K562 (cell line): ENCODE data around the gene ZNF438. TPM values are rescaled to one million over a fixed set of nuclear protein-coding genes. Genes with fewer than 3 reads are reported as not detected.

Source experiments
- ATAC-seq: fragments of 200-7000 bp; cut with Tn5 transposase; 3 replicates; pipeline ENCODE4 v1.9.1; 2020; ENCODE audit warnings: moderate library complexity
- BruUV-seq: library from RNA; stranded (reverse); fragments of 400-500 nt; replicated peaks from 2 replicates; lab custom pipeline; 2021; lab: Mats Ljungman, UMichigan
- CTCF ChIA-PET: fragments of 300-600 bp; formaldehyde crosslinking; extraction: SDS; loops from one replicate; lab custom pipeline; 2021; ENCODE audit warnings: low intra/inter-chr PET ratio; lab: Yijun Ruan, JAX
- POLR2A ChIA-PET: fragments of 300-600, 350-650 bp; sonication (Branson Sonifier 250); formaldehyde crosslinking; extraction: SDS; loops from one replicate; lab custom pipeline; 2021; ENCODE audit warnings: antibody characterized with exemption, inconsistent platforms; lab: Yijun Ruan, JAX
- DNase-seq, 4 experiments: peaks; one replicate each; pipeline versions ENCODE4 v3.0.0 to v3.0.0-alpha.2; 2011 to 2018; ENCODE audit warnings: low spot score in 3 of 4, mixed read lengths in 3 of 4; ENCODE audit errors: extremely low read depth in 1 of 4
- FAIRE-seq: peaks from 2 replicates; lab custom pipeline; 2011; peaks lifted over from hg19 to GRCh38; lab: Jason Lieb, UNC
- H2AFZ ChIP-seq: 2 replicates; pipeline ENCODE4 v1.6.0; 2011; ENCODE audit warnings: low read depth, low read length, control low read depth, inconsistent platforms
- H3K27ac ChIP-seq: fragments of 200-600 bp; 3 replicates; pipeline ENCODE4 v1.8.0; 2011; ENCODE audit warnings: low read depth, mild to moderate bottlenecking, control low read depth, inconsistent platforms, low read length, moderate library complexity, mixed read lengths; ENCODE audit errors: extremely low read depth
- H3K27me3 ChIP-seq, 2 experiments: fragments of 300-600 bp in 1 of 2; 2 replicates in 1 of 2; 3 replicates in 1 of 2; pipeline versions ENCODE4 v1.6.0 to v1.8.0; 2011; ENCODE audit warnings: inconsistent platforms in 2 of 2, low read length in 2 of 2, mild to moderate bottlenecking in 1 of 2, mixed read lengths in 1 of 2, moderate library complexity in 1 of 2; ENCODE audit not compliant: control insufficient read depth in 2 of 2, insufficient read depth in 2 of 2
- H3K36me3 ChIP-seq: fragments of 300-600 bp; 3 replicates; pipeline ENCODE4 v1.8.0; 2011; ENCODE audit warnings: mild to moderate bottlenecking, low read length, inconsistent platforms; ENCODE audit not compliant: control insufficient read depth, insufficient read depth
- H3K4me1 ChIP-seq, 2 experiments: fragments of 200-600 bp in 1 of 2; replicated peaks in 1 of 2; 2 replicates in 1 of 2; 3 replicates in 1 of 2; pipeline versions ENCODE4 v1.5.1 to v1.8.0; 2011; ENCODE audit warnings: inconsistent platforms in 2 of 2, low read length in 2 of 2, mild to moderate bottlenecking in 1 of 2, mixed read lengths in 1 of 2, moderate library complexity in 1 of 2; ENCODE audit not compliant: control insufficient read depth in 2 of 2, insufficient read depth in 2 of 2
- H3K4me2 ChIP-seq: 2 replicates; pipeline ENCODE4 v1.6.1; 2011; ENCODE audit warnings: low read length, control low read depth, inconsistent platforms, mixed read lengths; ENCODE audit not compliant: insufficient read depth
- H3K4me3 ChIP-seq: fragments of 200-600 bp; sonication (generic), shearing (Covaris generic); 2 replicates; pipeline ENCODE4 v1.5.1; 2016; ENCODE audit warnings: control low read depth, inconsistent platforms
- H3K79me2 ChIP-seq: fragments of 200-600 bp; 3 replicates; pipeline ENCODE4 v1.8.0; 2011; ENCODE audit warnings: low read length, inconsistent platforms; ENCODE audit not compliant: control insufficient read depth, insufficient read depth
- H3K9ac ChIP-seq, 2 experiments: 2 replicates each; pipeline versions ENCODE4 v1.6.0 to v1.6.1; 2011; ENCODE audit warnings: low read depth in 2 of 2, low read length in 2 of 2, control low read depth in 1 of 2, inconsistent platforms in 1 of 2, mild to moderate bottlenecking in 1 of 2, mixed read lengths in 1 of 2; ENCODE audit not compliant: insufficient read depth in 1 of 2
- H3K9me1 ChIP-seq: one replicate; pipeline ENCODE4 v1.6.0; 2011; ENCODE audit warnings: inconsistent platforms, mild to moderate bottlenecking, low read length, moderate library complexity; ENCODE audit not compliant: control insufficient read depth, insufficient read depth
- H3K9me3 ChIP-seq: replicated peaks from 2 replicates; pipeline ENCODE4 v1.5.1; 2011; ENCODE audit warnings: low read depth, low read length, inconsistent platforms; ENCODE audit not compliant: control insufficient read depth, insufficient read depth
- H4K20me1 ChIP-seq: replicated peaks from 2 replicates; pipeline ENCODE4 v1.6.1; 2011; ENCODE audit warnings: low read length, inconsistent platforms, mixed read lengths; ENCODE audit not compliant: control insufficient read depth, insufficient read depth
- BRD4 ChIP-seq: fragments of 200-600 bp; sonication (generic); IDR thresholded peaks from 2 replicates; pipeline ENCODE4 v1.6.1; 2017; ENCODE audit warnings: inconsistent platforms
- E4F1 ChIP-seq: fragments of 250-450 bp; sonication (Bioruptor Pico); IDR thresholded peaks from 2 replicates; pipeline ENCODE4 v1.5.0; 2021; ENCODE audit warnings: mild to moderate bottlenecking, borderline replicate concordance
- ETV6 ChIP-seq, 3 experiments: fragments of 150-350 bp in 1 of 3; sonication (generic) in 1 of 3; formaldehyde crosslinking in 1 of 3; IDR thresholded peaks; 2 replicates each; pipeline versions ENCODE4 v1.6.1 to v1.8.0; 2014 to 2022; ENCODE audit warnings: borderline replicate concordance in 2 of 3, low read depth in 2 of 3, antibody characterized with exemption in 1 of 3, low read length in 1 of 3, mild to moderate bottlenecking in 1 of 3, missing genetic modification reagents in 1 of 3
- FOXO4 ChIP-seq: fragments of 450-650 bp; formaldehyde crosslinking; IDR thresholded peaks from 2 replicates; pipeline ENCODE4 v1.4.0; 2020; ENCODE audit warnings: mild to moderate bottlenecking, moderate library complexity
- NCOA4 ChIP-seq: fragments of 450-650 bp; IDR thresholded peaks from 2 replicates; pipeline ENCODE4 v1.6.1; 2018; ENCODE audit warnings: mild to moderate bottlenecking; ENCODE audit not compliant: partially characterized antibody
- SIX5 ChIP-seq, 2 experiments: IDR thresholded peaks; 2 replicates each; pipeline ENCODE4 v1.6.1; 2011; ENCODE audit warnings: low read length in 2 of 2, borderline replicate concordance in 1 of 2, low read depth in 1 of 2, mild to moderate bottlenecking in 1 of 2, moderate library complexity in 1 of 2; ENCODE audit not compliant: insufficient read depth in 1 of 2
- SMAD1 ChIP-seq: fragments of 150-350 bp; IDR thresholded peaks from 2 replicates; pipeline ENCODE4 v1.6.1; 2014; ENCODE audit warnings: low read length, low read depth; ENCODE audit not compliant: partially characterized antibody
- WGBS: fragments of 100-300 bp; shearing (Covaris generic); methylation state at CpG from one replicate; pipeline ENCODE4 v1.1.6; 2016; ENCODE audit warnings: low coverage, mixed read lengths; ENCODE audit not compliant: insufficient coverage; ENCODE audit errors: missing lambda C conversion rate; 5-methylcytosine and 5-hydroxymethylcytosine counted together
- in situ Hi-C: fragments of 300-500 bp; cut with MboI; formaldehyde crosslinking; loops from 4 replicates; pipeline ENCODE4 v1.15.0; 2018; ENCODE audit warnings: inconsistent platforms, mixed read lengths
- intact Hi-C: fragments of 100-400 bp; cut with micrococcal nuclease; formaldehyde crosslinking; loops from 2 replicates; pipeline ENCODE4 v1.14.2; 2022
- polyA plus RNA-seq, 8 experiments: library from polyadenylated mRNA; depleted of rRNA in 4 of 8; stranded (reverse) in 5 of 8; unstranded in 3 of 8; fragments of >200 nt; fragmentation: Nextera tagmentation in 2 of 8; fragmentation: Illumina TruSeq in 1 of 8; extraction: Ambion mirVana in 2 of 8; extraction: Trizol in 1 of 8; gene quantifications; 2 replicates each; pipeline versions ENCODE4 v1.2.1 to v1.2.3, GENCODE V29; 2011 to 2014; ENCODE audit warnings: inconsistent platforms in 1 of 8, missing spikeins in 1 of 8
- total RNA-seq, 7 experiments: library from RNA; depleted of rRNA in 6 of 7; stranded (reverse); fragments of >200 nt in 6 of 7; fragmentation: Illumina TruSeq in 2 of 7; extraction: Trizol in 2 of 7; gene quantifications; 2 replicates each; pipeline versions ENCODE4 v1.2.1 to v1.2.3, GENCODE V29; 2011 to 2021; ENCODE audit warnings: low replicate concordance in 1 of 7
- TF ChIP-seq, protein P1 (sequence below), 2 experiments: IDR thresholded peaks; 2 replicates each; pipeline ENCODE4 v1.6.1; 2012; ENCODE audit warnings: improper control_type of control experiment in 2 of 2, low read depth in 2 of 2, low read length in 2 of 2, borderline replicate concordance in 1 of 2
- TF ChIP-seq, protein P2 (sequence below): fragments of 450-650 bp; IDR thresholded peaks from 2 replicates; pipeline ENCODE4 v1.6.1; 2018; ENCODE audit not compliant: partially characterized antibody

Gene ZNF438
- total and polyA plus RNA-seq, 9 of the 15 experiments (the other 6 are each of a cell fraction or from before 2014, with no cell fraction given), result 0.45 to 1.5 (median 0.91) TPM

- Histone ChIP-seq H2AFZ (no peak overlapping the region), H3K36me3 (no peaks in the 10 kb centered on the region), H3K27ac (no peak overlapping the region), H3K9me1 (no peaks in the 10 kb centered on the region), H3K4me3 (no peak overlapping the region), H3K27me3 (no peaks in the 10 kb centered on the region; a peak in 1 of 5 replicates), H3K9ac (no peak overlapping the region), H3K9me3 (no peaks in the 10 kb centered on the region), H3K4me2 (no peak overlapping the region), H4K20me1 (no peaks in the 10 kb centered on the region), H3K79me2 (no peaks in the 10 kb centered on the region), H3K4me1 (no peaks in the 10 kb centered on the region)
- ATAC-seq (no peak), DNase-seq (no peak), FAIRE-seq (no peak)
- 5% methylated on average over 4 of the region's 4 CpGs for WGBS
- intact Hi-C loops (no loop called here), in situ Hi-C loops (no loop called here)
- no TSS peak for BruUV-seq
- ChIA-PET CTCF (no interaction called here), POLR2A (no interaction called here)
- TF ChIP-seq E4F1 (CRISPR knock-in tag) (no peak), BRD4 (no peak), ETV6 (IDR thresholded peaks at IDR 0.05; ENCODE audit: borderline replicate concordance in 1 of 2, low read depth in 2 of 2, low read length in 1 of 2) (no peak), ETV6 (CRISPR knock-in tag; IDR thresholded peaks at IDR 0.05; ENCODE audit: borderline replicate concordance) (no peak), FOXO4 (CRISPR knock-in tag) (no peak), SIX5 (IDR thresholded peaks at IDR 0.05; ENCODE audit: borderline replicate concordance in 1 of 2, insufficient read depth in 1 of 2, low read depth in 1 of 2, low read length in 2 of 2) (no peak), NCOA4 (no peak), SMAD1 (no peak)
- TF ChIP-seq, protein P1, sequence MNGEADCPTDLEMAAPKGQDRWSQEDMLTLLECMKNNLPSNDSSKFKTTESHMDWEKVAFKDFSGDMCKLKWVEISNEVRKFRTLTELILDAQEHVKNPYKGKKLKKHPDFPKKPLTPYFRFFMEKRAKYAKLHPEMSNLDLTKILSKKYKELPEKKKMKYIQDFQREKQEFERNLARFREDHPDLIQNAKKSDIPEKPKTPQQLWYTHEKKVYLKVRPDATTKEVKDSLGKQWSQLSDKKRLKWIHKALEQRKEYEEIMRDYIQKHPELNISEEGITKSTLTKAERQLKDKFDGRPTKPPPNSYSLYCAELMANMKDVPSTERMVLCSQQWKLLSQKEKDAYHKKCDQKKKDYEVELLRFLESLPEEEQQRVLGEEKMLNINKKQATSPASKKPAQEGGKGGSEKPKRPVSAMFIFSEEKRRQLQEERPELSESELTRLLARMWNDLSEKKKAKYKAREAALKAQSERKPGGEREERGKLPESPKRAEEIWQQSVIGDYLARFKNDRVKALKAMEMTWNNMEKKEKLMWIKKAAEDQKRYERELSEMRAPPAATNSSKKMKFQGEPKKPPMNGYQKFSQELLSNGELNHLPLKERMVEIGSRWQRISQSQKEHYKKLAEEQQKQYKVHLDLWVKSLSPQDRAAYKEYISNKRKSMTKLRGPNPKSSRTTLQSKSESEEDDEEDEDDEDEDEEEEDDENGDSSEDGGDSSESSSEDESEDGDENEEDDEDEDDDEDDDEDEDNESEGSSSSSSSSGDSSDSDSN (IDR thresholded peaks at IDR 0.05; ENCODE audit: borderline replicate concordance in 1 of 2, low read depth in 2 of 2, low read length in 2 of 2), result no peak
- TF ChIP-seq, protein P2, sequence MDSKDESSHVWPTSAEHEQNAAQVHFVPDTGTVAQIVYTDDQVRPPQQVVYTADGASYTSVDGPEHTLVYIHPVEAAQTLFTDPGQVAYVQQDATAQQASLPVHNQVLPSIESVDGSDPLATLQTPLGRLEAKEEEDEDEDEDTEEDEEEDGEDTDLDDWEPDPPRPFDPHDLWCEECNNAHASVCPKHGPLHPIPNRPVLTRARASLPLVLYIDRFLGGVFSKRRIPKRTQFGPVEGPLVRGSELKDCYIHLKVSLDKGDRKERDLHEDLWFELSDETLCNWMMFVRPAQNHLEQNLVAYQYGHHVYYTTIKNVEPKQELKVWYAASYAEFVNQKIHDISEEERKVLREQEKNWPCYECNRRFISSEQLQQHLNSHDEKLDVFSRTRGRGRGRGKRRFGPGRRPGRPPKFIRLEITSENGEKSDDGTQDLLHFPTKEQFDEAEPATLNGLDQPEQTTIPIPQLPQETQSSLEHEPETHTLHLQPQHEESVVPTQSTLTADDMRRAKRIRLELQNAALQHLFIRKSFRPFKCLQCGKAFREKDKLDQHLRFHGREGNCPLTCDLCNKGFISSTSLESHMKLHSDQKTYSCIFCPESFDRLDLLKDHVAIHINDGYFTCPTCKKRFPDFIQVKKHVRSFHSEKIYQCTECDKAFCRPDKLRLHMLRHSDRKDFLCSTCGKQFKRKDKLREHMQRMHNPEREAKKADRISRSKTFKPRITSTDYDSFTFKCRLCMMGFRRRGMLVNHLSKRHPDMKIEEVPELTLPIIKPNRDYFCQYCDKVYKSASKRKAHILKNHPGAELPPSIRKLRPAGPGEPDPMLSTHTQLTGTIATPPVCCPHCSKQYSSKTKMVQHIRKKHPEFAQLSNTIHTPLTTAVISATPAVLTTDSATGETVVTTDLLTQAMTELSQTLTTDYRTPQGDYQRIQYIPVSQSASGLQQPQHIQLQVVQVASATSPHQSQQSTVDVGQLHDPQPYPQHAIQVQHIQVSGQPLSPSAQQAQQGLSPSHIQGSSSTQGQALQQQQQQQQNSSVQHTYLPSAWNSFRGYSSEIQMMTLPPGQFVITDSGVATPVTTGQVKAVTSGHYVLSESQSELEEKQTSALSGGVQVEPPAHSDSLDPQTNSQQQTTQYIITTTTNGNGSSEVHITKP, result no peak
These were observed 13.9 kb downstream of the ZNF438 start for GRCh38 chr10:31017534-31018355.
